OCI-LY7 (cell line): ENCODE results near the gene APBB2.

ENCODE experiments used
- CTCF ChIP-seq: fragments of 200-600 bp; sonication (generic); conservative IDR thresholded peaks from 2 replicates; pipeline ENCODE4 v1.5.1; 2014; ENCODE audit warnings: mild to moderate bottlenecking, antibody characterized with exemption, low read length, moderate library complexity, mixed read lengths
- EZH2phosphoT487 ChIP-seq: fragments of 200-600 bp; sonication (generic); IDR thresholded peaks from 2 replicates; pipeline ENCODE4 v1.6.1; 2018; ENCODE audit warnings: low read depth, borderline replicate concordance, mild to moderate bottlenecking, mixed run types, antibody characterized with exemption, low read length, moderate library complexity, mixed read lengths

GRCh38 chr4:41135801-41136200, 78.5 kb downstream of the APBB2 start:
- TF ChIP-seq CTCF = no peak
- no peak for TF ChIP-seq EZH2phosphoT487
